HEK293 (cell line): ENCODE results near the gene ANKH.

Source experiments
- CTCF ChIA-PET: fragments of 350-600 bp; formaldehyde crosslinking; extraction: SDS; loops from one replicate; lab custom pipeline; 2021; ENCODE audit warnings: antibody characterized with exemption; lab: Yijun Ruan, JAX
- POLR2A ChIA-PET: fragments of 300-600 bp; formaldehyde crosslinking; extraction: SDS; loops from one replicate; lab custom pipeline; 2020; ENCODE audit warnings: antibody characterized with exemption, inconsistent platforms; lab: Yijun Ruan, JAX
- H3K27ac ChIP-seq: fragments of 200-500 bp; sonication (Bioruptor generic); 2 replicates; pipeline ENCODE4 v1.5.1; 2014; ENCODE audit warnings: low read depth, low read length, control low read depth, inconsistent platforms; ENCODE audit errors: extremely low read depth
- H3K36me3 ChIP-seq, 2 experiments: fragments of 200-500 bp in 1 of 2; sonication (Bioruptor generic) in 1 of 2; 1 replicate in 1 of 2; 2 replicates in 1 of 2; pipeline ENCODE4 v1.5.1; 2014 to 2017; ENCODE audit warnings: inconsistent platforms in 2 of 2, low read length in 2 of 2; ENCODE audit not compliant: control insufficient read depth in 2 of 2, insufficient read depth in 1 of 2
- H3K4me1 ChIP-seq: fragments of 200-500 bp; sonication (Bioruptor generic); 2 replicates; pipeline ENCODE4 v1.5.1; 2014; ENCODE audit warnings: mild to moderate bottlenecking, low read length, inconsistent platforms; ENCODE audit not compliant: control insufficient read depth, insufficient read depth
- H3K4me3 ChIP-seq: 2 replicates; pipeline ENCODE4 v1.5.1; 2011; ENCODE audit warnings: low read depth, mild to moderate bottlenecking, control low read depth, low read length, moderate library complexity
- H3K9me3 ChIP-seq: fragments of 200-500 bp; sonication (Bioruptor generic); 2 replicates; pipeline ENCODE4 v1.5.1; 2014; ENCODE audit warnings: low read depth, low read length, inconsistent platforms; ENCODE audit not compliant: control insufficient read depth, insufficient read depth
- FEZF1 ChIP-seq: fragments of 450-650 bp; formaldehyde crosslinking; IDR thresholded peaks from 2 replicates; pipeline ENCODE4 v1.5.1; 2016; ENCODE audit warnings: missing biosample characterization, missing genetic modification characterization
- PRDM4 ChIP-seq: fragments of 450-650 bp; formaldehyde crosslinking; IDR thresholded peaks from 2 replicates; pipeline ENCODE4 v1.5.1; 2017; ENCODE audit warnings: missing biosample characterization, missing genetic modification characterization
- SCRT2 ChIP-seq: fragments of 450-650 bp; formaldehyde crosslinking; IDR thresholded peaks from 2 replicates; pipeline ENCODE4 v1.5.1; 2016; ENCODE audit warnings: missing biosample characterization, missing genetic modification characterization
- SP2 ChIP-seq: fragments of 450-650 bp; formaldehyde crosslinking; IDR thresholded peaks from 2 replicates; pipeline ENCODE4 v1.5.1; 2016; ENCODE audit warnings: missing biosample characterization, missing genetic modification characterization
- ZNF121 ChIP-seq: fragments of 450-650 bp; formaldehyde crosslinking; IDR thresholded peaks from 2 replicates; pipeline ENCODE4 v1.5.1; 2016; ENCODE audit warnings: missing biosample characterization, missing genetic modification characterization
- ZNF24 ChIP-seq: fragments of 450-650 bp; formaldehyde crosslinking; IDR thresholded peaks from 2 replicates; pipeline ENCODE4 v1.5.1; 2016; ENCODE audit warnings: missing biosample characterization, missing genetic modification characterization
- ZNF280D ChIP-seq: fragments of 450-650 bp; formaldehyde crosslinking; IDR thresholded peaks from 2 replicates; pipeline ENCODE4 v1.5.1; 2016; ENCODE audit warnings: missing biosample characterization, missing genetic modification characterization
- ZNF350 ChIP-seq: fragments of 450-650 bp; formaldehyde crosslinking; IDR thresholded peaks from 2 replicates; pipeline ENCODE4 v1.5.0; 2017; ENCODE audit warnings: missing biosample characterization, mild to moderate bottlenecking, missing genetic modification characterization
- ZNF366 ChIP-seq: fragments of 450-650 bp; formaldehyde crosslinking; conservative IDR thresholded peaks from 2 replicates; pipeline ENCODE4 v1.5.1; 2016; ENCODE audit warnings: missing biosample characterization, missing genetic modification characterization
- ZNF571 ChIP-seq: fragments of 450-650 bp; formaldehyde crosslinking; IDR thresholded peaks from 2 replicates; pipeline ENCODE4 v1.5.0; 2017; ENCODE audit warnings: missing biosample characterization, missing genetic modification characterization
- ZNF585B ChIP-seq: fragments of 450-650 bp; formaldehyde crosslinking; IDR thresholded peaks from 2 replicates; pipeline ENCODE4 v1.5.1; 2016; ENCODE audit warnings: missing biosample characterization, missing genetic modification characterization
- TF ChIP-seq, protein P1 (sequence below): fragments of 450-650 bp; formaldehyde crosslinking; IDR thresholded peaks from 2 replicates; pipeline ENCODE4 v1.5.1; 2016; ENCODE audit warnings: missing biosample characterization, missing genetic modification characterization

The ANKH gene

DNA sequence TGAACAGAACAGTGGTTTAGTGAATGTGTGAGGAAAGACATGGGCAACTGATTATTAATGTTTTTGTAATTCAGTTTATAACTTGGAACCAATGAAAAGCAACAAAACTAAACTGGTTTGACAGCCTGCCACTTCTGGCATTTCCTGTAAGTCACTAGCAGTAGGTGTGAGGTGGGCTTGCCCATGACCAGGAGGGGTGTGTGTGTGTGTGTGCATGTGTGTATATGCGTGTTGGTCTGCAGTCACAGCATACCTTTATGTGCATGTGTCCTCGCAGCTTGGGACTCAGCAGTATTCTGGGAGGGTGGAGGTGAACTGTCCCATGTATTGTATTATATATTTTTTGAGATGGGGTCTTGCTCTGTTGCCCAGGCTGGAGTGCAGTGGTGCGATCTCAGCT lies 174.7 kb downstream of the ANKH start:
- Histone ChIP-seq H3K9me3 (no peaks in the 10 kb centered on the region), H3K36me3 (peaks cover 35 to 72% of the 10 kb centered on the region in 2 experiments), H3K4me1 (no peaks in the 10 kb centered on the region), H3K27ac (no peak overlapping the region), H3K4me3 (no peak overlapping the region)
- ChIA-PET POLR2A (no interaction called here), CTCF (interaction anchor here (0.7 to 0.9 kb wide), 2 partner anchors 11 to 135 kb away, joined by 3 read pairs; no protein-coding TSS in a partner anchor)
- no peak for TF ChIP-seq ZNF24 (tag by site-specific recombination)
- TF ChIP-seq ZNF121, result peak; percentile 77

- H3K9me3 ChIP-seq, result no peaks in the 10 kb centered on the region
- no peaks in the 10 kb centered on the region for H3K4me1 ChIP-seq
- POLR2A ChIA-PET, result no interaction called here
- H3K27ac ChIP-seq, result no peak overlapping the region
- no peak overlapping the region for H3K4me3 ChIP-seq
- CTCF ChIA-PET, result interaction anchor here (1.0 to 2.0 kb wide), 2 partner anchors 11 to 313 kb away, joined by 4 to 6 read pairs; no protein-coding TSS in a partner anchor
- H3K36me3 ChIP-seq, result peaks cover 38 to 78% of the 10 kb centered on the region in 2 experiments
- TF ChIP-seq, protein P1, sequence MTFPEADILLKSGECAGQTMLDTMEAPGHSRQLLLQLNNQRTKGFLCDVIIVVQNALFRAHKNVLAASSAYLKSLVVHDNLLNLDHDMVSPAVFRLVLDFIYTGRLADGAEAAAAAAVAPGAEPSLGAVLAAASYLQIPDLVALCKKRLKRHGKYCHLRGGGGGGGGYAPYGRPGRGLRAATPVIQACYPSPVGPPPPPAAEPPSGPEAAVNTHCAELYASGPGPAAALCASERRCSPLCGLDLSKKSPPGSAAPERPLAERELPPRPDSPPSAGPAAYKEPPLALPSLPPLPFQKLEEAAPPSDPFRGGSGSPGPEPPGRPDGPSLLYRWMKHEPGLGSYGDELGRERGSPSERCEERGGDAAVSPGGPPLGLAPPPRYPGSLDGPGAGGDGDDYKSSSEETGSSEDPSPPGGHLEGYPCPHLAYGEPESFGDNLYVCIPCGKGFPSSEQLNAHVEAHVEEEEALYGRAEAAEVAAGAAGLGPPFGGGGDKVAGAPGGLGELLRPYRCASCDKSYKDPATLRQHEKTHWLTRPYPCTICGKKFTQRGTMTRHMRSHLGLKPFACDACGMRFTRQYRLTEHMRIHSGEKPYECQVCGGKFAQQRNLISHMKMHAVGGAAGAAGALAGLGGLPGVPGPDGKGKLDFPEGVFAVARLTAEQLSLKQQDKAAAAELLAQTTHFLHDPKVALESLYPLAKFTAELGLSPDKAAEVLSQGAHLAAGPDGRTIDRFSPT (tag by site-specific recombination), result no peak
- TF ChIP-seq FEZF1 (tag by site-specific recombination) (no peak), PRDM4 (no peak), ZNF280D (no peak), SP2 (no peak), ZNF350 (no peak)
Measured at GRCh38 chr5:14696057-14696456, 175.5 kb downstream of the ANKH start.

DNA sequence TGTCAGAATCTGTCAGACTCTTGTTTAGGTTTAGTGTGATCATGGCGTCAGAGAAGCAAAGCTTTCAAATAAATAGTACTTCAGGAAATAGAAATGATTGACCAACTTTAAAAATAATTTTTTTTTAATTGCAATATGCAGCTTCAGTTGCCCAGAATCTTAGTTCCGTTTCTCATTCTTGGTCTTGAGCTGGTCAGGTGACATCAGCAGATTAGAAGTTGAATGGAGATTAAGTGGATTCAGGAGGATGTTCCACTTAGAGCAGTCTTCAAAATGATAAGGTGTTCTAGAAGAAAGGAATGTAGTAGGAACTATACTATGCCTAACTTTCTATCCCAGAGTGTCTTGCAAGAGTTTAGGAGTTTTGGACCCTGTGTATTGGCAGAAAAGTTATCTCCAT lies 176.4 kb downstream of the ANKH start:
- no peak overlapping the region for H3K4me3 ChIP-seq
- no peak overlapping the region for H3K27ac ChIP-seq
- ChIA-PET CTCF (interaction anchor here (0.6 to 2.0 kb wide), 4 partner anchors 10 to 314 kb away, joined by 3 to 6 read pairs (median 4); no protein-coding TSS in a partner anchor), POLR2A (no interaction called here)
- peaks cover 42 to 87% of the 10 kb centered on the region in 2 experiments for H3K36me3 ChIP-seq
- TF ChIP-seq ZNF571 (tag by site-specific recombination), result no peak
- H3K9me3 ChIP-seq, result no peaks in the 10 kb centered on the region; the same call in 1 of the 2 replicates
- no peaks in the 10 kb centered on the region for H3K4me1 ChIP-seq

GRCh38 chr5:14693070-14693469 lies 178.5 kb downstream of the ANKH start:
- H3K4me1 ChIP-seq, result no peaks in the 10 kb centered on the region
- ChIA-PET CTCF (no interaction called here), POLR2A (no interaction called here)
- no peak overlapping the region for H3K27ac ChIP-seq
- no peak overlapping the region for H3K4me3 ChIP-seq
- H3K36me3 ChIP-seq, result peaks cover 62 to 93% of the 10 kb centered on the region in 2 experiments
- TF ChIP-seq ZNF585B (tag by site-specific recombination) (no peak), ZNF366 (tag by site-specific recombination) (no peak), SCRT2 (tag by site-specific recombination) (peak; percentile 53; the same call in 1 of the 2 replicates)
- H3K9me3 ChIP-seq, result no peaks in the 10 kb centered on the region; the same call in 1 of the 2 replicates
